NCI-H2196 treated with DMSO at 0.1 percent for 48 hours (cell line): Measurements from ENCODE around the gene HIC1.
"Not testable (repeated sequence)": the region's sequence is repeated elsewhere in the genome, so short reads cannot be mapped to it uniquely, and the experiment has no call there.

Experiments used
- DNase-seq: peaks from one replicate; lab custom pipeline; 2025; ENCODE audit not compliant: unreplicated experiment; lab: John Stamatoyannopoulos, UW

HIC1 gene

GRCh38 chr17:2054512-2055291 lies at the start of gene HIC1:
HIC1 (plus strand) TSS chr17:2055103; CDS start chr17:2056691, 1,588 bp downstream.
- DNase-seq = no peak

GRCh38 chr17:2008332-2009126 lies 46.4 kb upstream of the HIC1 start:
- DNase-seq = no peak

- DNase-seq = no peak
Measured at GRCh38 chr17:2009737-2010136, 45.2 kb upstream of the HIC1 start.

- DNase-seq = peak; percentile 48
Measured at GRCh38 chr17:2011411-2012371, 43.2 kb upstream of the HIC1 start.

GRCh38 chr17:2012499-2012898 lies 42.4 kb upstream of the HIC1 start:
- no peak for DNase-seq

- DNase-seq = not testable (repeated sequence)
Measured at GRCh38 chr17:2013220-2013993, 41.5 kb upstream of the HIC1 start.

- DNase-seq = no peak
Measured at GRCh38 chr17:2013994-2014317, 40.9 kb upstream of the HIC1 start.

GRCh38 chr17:2015314-2015713 lies 39.6 kb upstream of the HIC1 start:
- DNase-seq = no peak

- DNase-seq = no peak
Measured at GRCh38 chr17:2016494-2016893, 38.4 kb upstream of the HIC1 start.

- DNase-seq = no peak
Measured at GRCh38 chr17:2017274-2017941, 37.5 kb upstream of the HIC1 start.

GRCh38 chr17:2018716-2019510 lies 36.0 kb upstream of the HIC1 start:
- DNase-seq = no peak

GRCh38 chr17:2019723-2020122 lies 35.2 kb upstream of the HIC1 start:
- no peak for DNase-seq

GRCh38 chr17:2020721-2021120 lies 34.2 kb upstream of the HIC1 start:
- DNase-seq = no peak

- DNase-seq = no peak
Measured at GRCh38 chr17:2022647-2023240, 32.2 kb upstream of the HIC1 start.

- DNase-seq = no peak
Measured at GRCh38 chr17:2023256-2023655, 31.6 kb upstream of the HIC1 start.

GRCh38 chr17:2023692-2024571 lies 31.0 kb upstream of the HIC1 start:
- DNase-seq = peak; percentile 17

GRCh38 chr17:2024572-2025219 lies 30.2 kb upstream of the HIC1 start:
- DNase-seq = no peak
